ENCODE data around the gene CEND1.

CEND1 gene

GRCh38 chr11:829176-829846 is 39.4 kb upstream of the CEND1 start:
- H2AFZ ChIP-seq (ENCODE audit: low read length), result peak overlapping the region; percentile 15; the same call in 1 of the 2 replicates
- peaks cover 8% of the 10 kb centered on the region for H3F3A ChIP-seq (ENCODE audit: insufficient read depth, low read length)
- no peak overlapping the region; the same call in 1 of the 2 replicates for H3K9ac ChIP-seq (ENCODE audit: low read length)
- H3K4me1 ChIP-seq (ENCODE audit: low read length), result peaks cover 25% of the 10 kb centered on the region
- TF ChIP-seq EZH2 (optimal IDR thresholded peaks at IDR 0.05; ENCODE audit: low read depth, low read length) (no peak), CTCF (IDR thresholded peaks at IDR 0.05; ENCODE audit: low read length) (no peak), EZH2phosphoT487 (IDR thresholded peaks at IDR 0.05; ENCODE audit: low read length) (no peak)
- H3K36me3 ChIP-seq (replicated peaks; ENCODE audit: insufficient read depth, low read length), result no peaks in the 10 kb centered on the region
- no peaks in the 10 kb centered on the region for H4K20me1 ChIP-seq (ENCODE audit: insufficient read depth, low read length)
- H3K4me2 ChIP-seq (ENCODE audit: low read depth, low read length), result peak overlapping the region; percentile 85
- H3K79me2 ChIP-seq (ENCODE audit: low read length), result peaks cover 6% of the 10 kb centered on the region
- DNase-seq, result no peak
- H3K9me3 ChIP-seq (replicated peaks; ENCODE audit: insufficient read depth, low read length), result no peaks in the 10 kb centered on the region
- peaks cover 15% of the 10 kb centered on the region for H3K27me3 ChIP-seq (replicated peaks; ENCODE audit: insufficient read depth, low read length)
- H3K27ac ChIP-seq (ENCODE audit: low read length), result no peak overlapping the region
- H3K4me3 ChIP-seq (ENCODE audit: low read length), result peak overlapping the region; percentile 47
- no peaks in the 10 kb centered on the region for H3K9me2 ChIP-seq (replicated peaks; ENCODE audit: insufficient read depth, low read length)

- Histone ChIP-seq H3K36me3 (replicated peaks; ENCODE audit: insufficient read depth, low read length) (no peaks in the 10 kb centered on the region), H3K9ac (ENCODE audit: low read length) (no peak overlapping the region), H3K79me2 (ENCODE audit: low read length) (peaks cover 4% of the 10 kb centered on the region), H3K4me2 (ENCODE audit: low read depth, low read length) (peak overlapping the region; percentile 85; the same call in 1 of the 2 replicates), H4K20me1 (ENCODE audit: insufficient read depth, low read length) (no peaks in the 10 kb centered on the region), H3K9me2 (replicated peaks; ENCODE audit: insufficient read depth, low read length) (no peaks in the 10 kb centered on the region), H3K27me3 (replicated peaks; ENCODE audit: insufficient read depth, low read length) (peaks cover 15% of the 10 kb centered on the region), H3F3A (ENCODE audit: insufficient read depth, low read length) (peaks cover 8% of the 10 kb centered on the region), H2AFZ (ENCODE audit: low read length) (no peak overlapping the region), H3K4me3 (ENCODE audit: low read length) (no peak overlapping the region), H3K9me3 (replicated peaks; ENCODE audit: insufficient read depth, low read length) (no peaks in the 10 kb centered on the region), H3K4me1 (ENCODE audit: low read length) (peaks cover 22% of the 10 kb centered on the region), H3K27ac (ENCODE audit: low read length) (no peak overlapping the region)
- no peak for DNase-seq
- TF ChIP-seq EZH2phosphoT487 (IDR thresholded peaks at IDR 0.05; ENCODE audit: low read length) (no peak), CTCF (IDR thresholded peaks at IDR 0.05; ENCODE audit: low read length) (no peak), EZH2 (optimal IDR thresholded peaks at IDR 0.05; ENCODE audit: low read depth, low read length) (no peak)
These were observed 38.8 kb upstream of the CEND1 start for GRCh38 chr11:828506-829175.

- Histone ChIP-seq H3K9ac (ENCODE audit: low read length) (peak within 1 kb of the TSS; percentile 57), H3K9me3 (replicated peaks; ENCODE audit: insufficient read depth, low read length) (no peaks in the 10 kb centered on the region), H3K4me3 (ENCODE audit: low read length) (peak within 1 kb of the TSS; percentile 66), H3K4me1 (ENCODE audit: low read length) (peaks cover 21% of the 10 kb centered on the region), H3K79me2 (ENCODE audit: low read length) (no peaks in the 10 kb centered on the region), H3K4me2 (ENCODE audit: low read depth, low read length) (peak within 1 kb of the TSS; percentile 94), H3K27ac (ENCODE audit: low read length) (peak within 1 kb of the TSS; percentile 53; the same call in 1 of the 2 replicates), H2AFZ (ENCODE audit: low read length) (peak within 1 kb of the TSS; percentile 85), H3K27me3 (replicated peaks; ENCODE audit: insufficient read depth, low read length) (peaks cover 15% of the 10 kb centered on the region), H3K9me2 (replicated peaks; ENCODE audit: insufficient read depth, low read length) (no peaks in the 10 kb centered on the region), H3K36me3 (replicated peaks; ENCODE audit: insufficient read depth, low read length) (no peaks in the 10 kb centered on the region), H4K20me1 (ENCODE audit: insufficient read depth, low read length) (no peaks in the 10 kb centered on the region), H3F3A (ENCODE audit: insufficient read depth, low read length) (peaks cover 8% of the 10 kb centered on the region)
- TF ChIP-seq EZH2phosphoT487 (IDR thresholded peaks at IDR 0.05; ENCODE audit: low read length) (no peak), CTCF (IDR thresholded peaks at IDR 0.05; ENCODE audit: low read length) (no peak)
- DNase-seq, result peak; percentile 48
These were observed 38.0 kb upstream of the CEND1 start, which contains the start of gene CRACR2B for GRCh38 chr11:827897-828192. Gene CRACR2B (plus strand): TSS chr11:827919. CDS start chr11:828608, 689 bp downstream.

All from MM.1S (cell line).